SK-N-SH (cell line): ENCODE results near the gene MYLK4. TPM values are rescaled to one million over a fixed set of nuclear protein-coding genes. Genes with fewer than 3 reads are reported as not detected.

Experiments
- CTCF ChIA-PET: fragments of 300-600, 350-600 bp; formaldehyde crosslinking; extraction: SDS; loops from one replicate; lab custom pipeline; 2021; lab: Yijun Ruan, JAX
- POLR2A ChIA-PET: fragments of 350-600 bp; sonication (Branson Sonifier 250); formaldehyde crosslinking; extraction: SDS; loops from one replicate; lab custom pipeline; 2020; ENCODE audit warnings: antibody characterized with exemption, inconsistent platforms; lab: Yijun Ruan, JAX
- DNase-seq: peaks from one replicate; pipeline ENCODE4 v3.0.0; 2012
- H2AFZ ChIP-seq: fragments of 200-600 bp; sonication (generic); 2 replicates; pipeline ENCODE4 v1.8.1; 2016; ENCODE audit warnings: antibody characterized with exemption, mild to moderate bottlenecking, low read depth
- H3F3A ChIP-seq: fragments of 200-600 bp; sonication (generic); replicated peaks from 2 replicates; pipeline ENCODE3; 2016; ENCODE audit warnings: antibody characterized with exemption, mild to moderate bottlenecking; ENCODE audit not compliant: insufficient read depth
- H3K27ac ChIP-seq, 2 experiments: fragments of 200-500 bp in 1 of 2; fragments of 200-600 bp in 1 of 2; sonication (Bioruptor generic) in 1 of 2; sonication (generic), shearing (Covaris generic) in 1 of 2; 2 replicates each; pipeline versions ENCODE4 v1.5.1 to v1.6.1; 2014 to 2016; ENCODE audit warnings: low read depth in 2 of 2, inconsistent platforms in 1 of 2, low read length in 1 of 2, mild to moderate bottlenecking in 1 of 2, mixed read lengths in 1 of 2
- H3K27me3 ChIP-seq: fragments of 200-600 bp; sonication (generic), shearing (Covaris generic); 2 replicates; pipeline ENCODE4 v1.6.1; 2016; ENCODE audit warnings: mixed run types; ENCODE audit not compliant: insufficient read depth
- H3K36me3 ChIP-seq, 2 experiments: fragments of 200-500 bp in 1 of 2; fragments of 200-600 bp in 1 of 2; sonication (Bioruptor generic) in 1 of 2; sonication (generic) in 1 of 2; replicated peaks in 1 of 2; 2 replicates each; pipeline versions ENCODE3 to v1.5.1; 2014 to 2016; ENCODE audit warnings: low read length in 1 of 2, mild to moderate bottlenecking in 1 of 2; ENCODE audit not compliant: insufficient read depth in 2 of 2, control insufficient read depth in 1 of 2
- H3K4me1 ChIP-seq, 2 experiments: fragments of 200-500 bp in 1 of 2; fragments of 200-600 bp in 1 of 2; sonication (Bioruptor generic) in 1 of 2; sonication (generic), shearing (Covaris generic) in 1 of 2; 2 replicates each; pipeline versions ENCODE4 v1.5.1 to v1.6.1; 2014 to 2016; ENCODE audit warnings: low read depth in 1 of 2, low read length in 1 of 2, mixed run types in 1 of 2; ENCODE audit not compliant: insufficient read depth in 2 of 2, control insufficient read depth in 1 of 2
- H3K4me2 ChIP-seq: fragments of 200-600 bp; sonication (generic), shearing (Covaris generic); 2 replicates; pipeline ENCODE4 v1.6.1; 2017; ENCODE audit warnings: mixed run types
- H3K4me3 ChIP-seq, 2 experiments: fragments of 200-500 bp in 1 of 2; fragments of 200-600 bp in 1 of 2; sonication (Bioruptor generic) in 1 of 2; sonication (generic), shearing (Covaris generic) in 1 of 2; 2 replicates each; pipeline versions ENCODE4 v1.5.1 to v1.8.1; 2014 to 2016; ENCODE audit warnings: low read depth in 2 of 2, inconsistent platforms in 1 of 2, low read length in 1 of 2, mild to moderate bottlenecking in 1 of 2, mixed read lengths in 1 of 2, moderate library complexity in 1 of 2
- H3K79me2 ChIP-seq: fragments of 200-600 bp; sonication (generic); 2 replicates; pipeline ENCODE4 v1.8.1; 2017; ENCODE audit warnings: mild to moderate bottlenecking; ENCODE audit not compliant: insufficient read depth
- H3K9ac ChIP-seq: fragments of 200-600 bp; sonication (generic); 2 replicates; pipeline ENCODE4 v1.6.1; 2017; ENCODE audit warnings: mixed run types
- H3K9me2 ChIP-seq: fragments of 200-600 bp; sonication (generic); 2 replicates; pipeline ENCODE4 v1.6.1; 2017; ENCODE audit warnings: mixed run types
- H3K9me3 ChIP-seq: fragments of 200-600 bp; sonication (generic); 2 replicates; pipeline ENCODE4 v1.6.1; 2017; ENCODE audit warnings: mixed run types, mild to moderate bottlenecking, moderate library complexity
- H4K20me1 ChIP-seq: fragments of 200-600 bp; sonication (generic); 2 replicates; pipeline ENCODE4 v1.6.1; 2017; ENCODE audit warnings: mild to moderate bottlenecking, mixed run types; ENCODE audit not compliant: insufficient read depth
- CHD2 ChIP-seq: fragments of 150-350 bp; IDR thresholded peaks from 2 replicates; pipeline ENCODE4 v1.6.1; 2018; ENCODE audit warnings: low read length; ENCODE audit not compliant: partially characterized antibody
- CTCF ChIP-seq: fragments of 200-600 bp; sonication (generic); IDR thresholded peaks from 2 replicates; pipeline ENCODE4 v1.6.1; 2017; ENCODE audit warnings: antibody characterized with exemption, mild to moderate bottlenecking, moderate library complexity
- ELF1 ChIP-seq: IDR thresholded peaks from 2 replicates; pipeline ENCODE4 v1.4.0; 2012
- EP300 ChIP-seq, 2 experiments: IDR thresholded peaks; 2 replicates each; pipeline versions ENCODE4 v1.4.0 to v1.6.1; 2012; ENCODE audit warnings: borderline replicate concordance in 1 of 2, low read depth in 1 of 2, low read length in 1 of 2
- EZH2phosphoT487 ChIP-seq: fragments of 200-600 bp; sonication (generic); IDR thresholded peaks from 2 replicates; pipeline ENCODE4 v1.6.1; 2017; ENCODE audit warnings: low read depth, mixed run types, mild to moderate bottlenecking, antibody characterized with exemption, moderate library complexity, borderline replicate concordance
- FOXM1 ChIP-seq: IDR thresholded peaks from 2 replicates; pipeline ENCODE4 v1.4.0; 2012; ENCODE audit warnings: low read depth, mild to moderate bottlenecking
- GABPA ChIP-seq: IDR thresholded peaks from 2 replicates; pipeline ENCODE4 v1.4.0; 2012; ENCODE audit warnings: low read depth, mild to moderate bottlenecking
- GATA2 ChIP-seq: sonication (generic); formaldehyde crosslinking; IDR thresholded peaks from 2 replicates; pipeline ENCODE4 v1.5.0; 2020; ENCODE audit warnings: mild to moderate bottlenecking, missing genetic modification reagents
- JUND ChIP-seq: IDR thresholded peaks from 2 replicates; pipeline ENCODE4 v1.4.0; 2012
- MAX ChIP-seq: IDR thresholded peaks from 2 replicates; pipeline ENCODE4 v1.4.0; 2012; ENCODE audit warnings: low read depth
- MXI1 ChIP-seq: IDR thresholded peaks from 2 replicates; pipeline ENCODE4 v1.6.1; 2012; ENCODE audit warnings: mild to moderate bottlenecking, low read depth, low read length, improper control_type of control experiment
- NRF1 ChIP-seq: IDR thresholded peaks from 2 replicates; pipeline ENCODE4 v1.6.1; 2012; ENCODE audit warnings: low read depth, mild to moderate bottlenecking, low read length
- POLR2AphosphoS5 ChIP-seq: IDR thresholded peaks from 2 replicates; pipeline ENCODE4 v1.6.1; 2012; ENCODE audit warnings: low read depth, low read length
- RAD21 ChIP-seq: IDR thresholded peaks from 2 replicates; pipeline ENCODE4 v1.6.1; 2012; ENCODE audit warnings: mild to moderate bottlenecking, low read length
- RCOR1 ChIP-seq: fragments of 150-350 bp; IDR thresholded peaks from 2 replicates; pipeline ENCODE4 v1.6.1; 2017; ENCODE audit warnings: antibody characterized with exemption, low read length
- RFX5 ChIP-seq: IDR thresholded peaks from 2 replicates; pipeline ENCODE4 v1.6.1; 2012; ENCODE audit warnings: mild to moderate bottlenecking, improper control_type of control experiment, low read length
- SIN3A ChIP-seq: IDR thresholded peaks from 2 replicates; pipeline ENCODE4 v1.6.1; 2012; ENCODE audit warnings: low read depth, mild to moderate bottlenecking, low read length, moderate library complexity, borderline replicate concordance
- TAF1 ChIP-seq: IDR thresholded peaks from 2 replicates; pipeline ENCODE4 v1.6.1; 2012; ENCODE audit warnings: low read depth, mild to moderate bottlenecking, low read length, moderate library complexity, borderline replicate concordance
- TCF12 ChIP-seq: IDR thresholded peaks from 2 replicates; pipeline ENCODE4 v1.4.0; 2012
- TEAD4 ChIP-seq: IDR thresholded peaks from 2 replicates; pipeline ENCODE4 v1.4.0; 2012; ENCODE audit warnings: mild to moderate bottlenecking, borderline replicate concordance; ENCODE audit not compliant: insufficient read depth
- USF2 ChIP-seq: fragments of 150-350 bp; IDR thresholded peaks from 2 replicates; pipeline ENCODE4 v1.6.1; 2017; ENCODE audit warnings: antibody characterized with exemption, low read length, low read depth, borderline replicate concordance
- YY1 ChIP-seq: IDR thresholded peaks from 2 replicates; pipeline ENCODE4 v1.4.0; 2012; ENCODE audit warnings: low read depth, mild to moderate bottlenecking
- WGBS: methylation state at CpG from one replicate; pipeline ENCODE4 v1.1.6; 2017; ENCODE audit warnings: low lambda C conversion rate; 5-methylcytosine and 5-hydroxymethylcytosine counted together
- polyA plus RNA-seq, 3 experiments: library from polyadenylated mRNA; depleted of rRNA; stranded (reverse); fragments of >200 nt; gene quantifications; 2 replicates each; pipeline ENCODE4 v1.2.3, GENCODE V29; 2012
- TF ChIP-seq, protein P1 (sequence below): fragments of 150-350 bp; IDR thresholded peaks from 2 replicates; pipeline ENCODE4 v1.6.1; 2016; ENCODE audit warnings: mild to moderate bottlenecking, low read depth, low read length
- TF ChIP-seq, protein P2 (sequence below): IDR thresholded peaks from 2 replicates; pipeline ENCODE4; 2012

MYLK4 gene
- polyA plus RNA-seq, 1 of the 3 experiments (the other 2 are of a cell fraction), result 0.16 TPM

GRCh38 chr6:2710412-2710811, 40.3 kb downstream of the MYLK4 start:
- POLR2A ChIA-PET, result no interaction called here
- no peak overlapping the region for H3K4me3 ChIP-seq
- H4K20me1 ChIP-seq, result no peaks in the 10 kb centered on the region
- H3K27ac ChIP-seq, result no peak overlapping the region
- no peak overlapping the region for H2AFZ ChIP-seq
- TF ChIP-seq, protein P1, sequence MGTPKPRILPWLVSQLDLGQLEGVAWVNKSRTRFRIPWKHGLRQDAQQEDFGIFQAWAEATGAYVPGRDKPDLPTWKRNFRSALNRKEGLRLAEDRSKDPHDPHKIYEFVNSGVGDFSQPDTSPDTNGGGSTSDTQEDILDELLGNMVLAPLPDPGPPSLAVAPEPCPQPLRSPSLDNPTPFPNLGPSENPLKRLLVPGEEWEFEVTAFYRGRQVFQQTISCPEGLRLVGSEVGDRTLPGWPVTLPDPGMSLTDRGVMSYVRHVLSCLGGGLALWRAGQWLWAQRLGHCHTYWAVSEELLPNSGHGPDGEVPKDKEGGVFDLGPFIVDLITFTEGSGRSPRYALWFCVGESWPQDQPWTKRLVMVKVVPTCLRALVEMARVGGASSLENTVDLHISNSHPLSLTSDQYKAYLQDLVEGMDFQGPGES, result no peak
- TF ChIP-seq MXI1 (no peak), GATA2 (no peak), GABPA (no peak), SIN3A (no peak), JUND (no peak), RCOR1 (no peak), POLR2AphosphoS5 (no peak), TAF1 (no peak), RFX5 (no peak), FOXM1 (no peak), TCF12 (no peak), RAD21 (no peak), MAX (no peak), CHD2 (no peak), USF2 (no peak), NRF1 (no peak), EP300 (IDR thresholded peaks at IDR 0.05; ENCODE audit: borderline replicate concordance in 1 of 2, low read depth in 1 of 2, low read length in 1 of 2) (no peak)
- TF ChIP-seq, all 33 proteins: peak for 0
- H3K79me2 ChIP-seq, result no peaks in the 10 kb centered on the region
- peaks cover 8% of the 10 kb centered on the region for H3F3A ChIP-seq
- no peaks in the 10 kb centered on the region for H3K36me3 ChIP-seq
- no peaks in the 10 kb centered on the region; the same call in 1 of the 2 replicates for H3K27me3 ChIP-seq
- no peaks in the 10 kb centered on the region for H3K9me2 ChIP-seq
- CTCF ChIA-PET, result interaction anchor here (1.0 kb wide), 1 partner anchor 28 kb away, joined by 4 read pairs; no protein-coding TSS in a partner anchor
- no peak overlapping the region for H3K4me2 ChIP-seq
- H3K9me3 ChIP-seq, result peaks cover 8% of the 10 kb centered on the region; the same call in 1 of the 2 replicates
- no peak overlapping the region for H3K9ac ChIP-seq
- DNase-seq, result no peak
- peaks cover 0 to 7% of the 10 kb centered on the region in 2 experiments; a peak in 1 of 4 replicates for H3K4me1 ChIP-seq

GRCh38 chr6:2708456-2708855, 42.3 kb downstream of the MYLK4 start:
- Histone ChIP-seq H3K9me2 (no peaks in the 10 kb centered on the region), H4K20me1 (no peaks in the 10 kb centered on the region), H3K4me3 (no peak overlapping the region), H3K79me2 (no peaks in the 10 kb centered on the region), H3K27ac (no peak overlapping the region), H3K36me3 (no peaks in the 10 kb centered on the region), H3K4me1 (no peaks in the 10 kb centered on the region; a peak in 1 of 4 replicates), H3K9ac (no peak overlapping the region), H3K27me3 (no peaks in the 10 kb centered on the region; the same call in 1 of the 2 replicates), H3K4me2 (no peak overlapping the region), H2AFZ (no peak overlapping the region), H3F3A (no peaks in the 10 kb centered on the region), H3K9me3 (peaks cover 8% of the 10 kb centered on the region; the same call in 1 of the 2 replicates)
- POLR2A ChIA-PET, result no interaction called here
- CTCF ChIA-PET, result interaction anchor here (0.8 kb wide), 1 partner anchor 42 kb away, joined by 3 read pairs; no protein-coding TSS in a partner anchor
- WGBS, result 51% methylated on average over 5 of the region's 5 CpGs
- DNase-seq, result no peak
- TF ChIP-seq ELF1 (no peak), YY1 (no peak), FOXM1 (no peak), JUND (no peak), TEAD4 (no peak), EZH2phosphoT487 (no peak), MAX (no peak), RCOR1 (no peak), USF2 (no peak), CTCF (no peak)
- TF ChIP-seq, protein P2, sequence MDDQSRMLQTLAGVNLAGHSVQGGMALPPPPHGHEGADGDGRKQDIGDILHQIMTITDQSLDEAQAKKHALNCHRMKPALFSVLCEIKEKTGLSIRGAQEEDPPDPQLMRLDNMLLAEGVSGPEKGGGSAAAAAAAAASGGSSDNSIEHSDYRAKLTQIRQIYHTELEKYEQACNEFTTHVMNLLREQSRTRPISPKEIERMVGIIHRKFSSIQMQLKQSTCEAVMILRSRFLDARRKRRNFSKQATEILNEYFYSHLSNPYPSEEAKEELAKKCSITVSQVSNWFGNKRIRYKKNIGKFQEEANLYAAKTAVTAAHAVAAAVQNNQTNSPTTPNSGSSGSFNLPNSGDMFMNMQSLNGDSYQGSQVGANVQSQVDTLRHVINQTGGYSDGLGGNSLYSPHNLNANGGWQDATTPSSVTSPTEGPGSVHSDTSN, result no peak
